Gastroesophageal sphincter (tissue), 4 donors: ENCODE measurements around the gene KIAA0930. TPM values are rescaled to one million over a fixed set of nuclear protein-coding genes. Genes with fewer than 3 reads are reported as not detected.

Source experiments
- ATAC-seq: fragments of 150-250 bp; one replicate; pipeline ENCODE4 v1.9.1; 2016; ENCODE audit warnings: mild to moderate bottlenecking, moderate library complexity
- H3K27ac ChIP-seq, 4 donors: fragments of 200-600 bp; sonication (generic) in 3 of 4; 1 replicate in 3 of 4; 2 replicates in 1 of 4; pipeline ENCODE4 v1.5.1; 2016 to 2019
- H3K27me3 ChIP-seq: fragments of 200-600 bp; sonication (generic); one replicate; pipeline ENCODE4 v1.5.1; 2019
- H3K36me3 ChIP-seq, 2 donors: fragments of 200-600 bp; sonication (generic); one replicate each; pipeline ENCODE4 v1.5.1; 2019; ENCODE audit warnings: control low read depth in 1 of 2
- H3K4me1 ChIP-seq, 3 donors: fragments of 200-600 bp; sonication (generic); 1 replicate in 2 of 3; 2 replicates in 1 of 3; pipeline ENCODE4 v1.5.1; 2016 to 2019; ENCODE audit warnings: control low read depth in 2 of 3
- H3K4me3 ChIP-seq, 2 donors: fragments of 200-600 bp; sonication (generic); one replicate each; pipeline ENCODE4 v1.5.1; 2019; ENCODE audit warnings: mild to moderate bottlenecking in 1 of 2, moderate library complexity in 1 of 2
- H3K9me3 ChIP-seq, 3 donors: fragments of 200-600 bp; sonication (generic); one replicate each; pipeline ENCODE4 v1.5.1; 2017 to 2019; ENCODE audit warnings: control low read depth in 2 of 3
- EP300 ChIP-seq: sonication (generic); formaldehyde crosslinking; IDR thresholded peaks from one replicate; pipeline ENCODE4 v1.6.1; 2017; ENCODE audit warnings: antibody characterized with exemption, mild to moderate bottlenecking
- POLR2A ChIP-seq, 2 donors: fragments of 450-650 bp; IDR thresholded peaks; one replicate each; pipeline ENCODE4 v1.6.1; 2017; ENCODE audit warnings: antibody characterized with exemption in 2 of 2, mild to moderate bottlenecking in 2 of 2, moderate library complexity in 1 of 2
- POLR2AphosphoS5 ChIP-seq: sonication (generic); formaldehyde crosslinking; IDR thresholded peaks from one replicate; pipeline ENCODE4 v1.6.1; 2017; ENCODE audit warnings: antibody characterized with exemption
- WGBS, 2 donors: methylation state at CpG; one replicate each; pipeline ENCODE4 v1.1.5; 2018; ENCODE audit warnings: low coverage in 1 of 2; 5-methylcytosine and 5-hydroxymethylcytosine counted together
- total RNA-seq, 4 donors: library from RNA; depleted of rRNA; stranded (reverse); fragments of >200 nt; gene quantifications; one replicate each; pipeline ENCODE4 v1.1.0, GENCODE V29; 2016
- TF ChIP-seq, protein P1 (sequence below), 4 experiments: fragments of 200-600 bp in 2 of 4; fragments of 450-650 bp in 2 of 4; sonication (generic) in 1 of 4; IDR thresholded peaks; one replicate each; pipeline ENCODE4 v1.5.1; 2017 to 2019; ENCODE audit warnings: antibody characterized with exemption in 4 of 4, mild to moderate bottlenecking in 2 of 4, moderate library complexity in 2 of 4

The KIAA0930 gene
- total RNA-seq, 4 donors from 2014 or later, result 26.1 to 54.2 (median 37.3) TPM

DNA sequence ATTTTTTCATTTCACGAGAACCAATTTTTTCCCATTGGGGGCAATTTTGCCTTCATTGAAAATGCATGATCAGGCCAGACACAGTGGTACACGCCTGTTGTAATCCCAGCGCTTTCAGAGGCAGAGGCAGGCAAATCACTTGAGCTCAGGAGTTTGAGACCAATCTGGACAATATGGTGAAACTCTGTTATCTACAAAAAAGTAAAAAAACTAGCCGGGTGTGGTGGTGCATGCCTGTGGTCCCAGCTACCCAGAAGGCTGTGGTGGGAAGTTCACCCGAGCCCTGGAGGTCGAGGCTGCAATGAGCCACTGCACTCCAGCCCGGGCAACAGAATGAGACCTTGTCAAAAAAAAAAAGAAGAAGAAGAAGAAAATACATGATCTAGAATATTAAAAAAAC is 24.8 kb upstream of the KIAA0930 start:
- Histone ChIP-seq H3K9me3 (no peaks in the 10 kb centered on the region), H3K4me1 (peaks cover 0 to 48% (median 18%) of the 10 kb centered on the region in 3 donors), H3K27ac (no peak overlapping the region), H3K27me3 (no peaks in the 10 kb centered on the region), H3K36me3 (no peaks in the 10 kb centered on the region), H3K4me3 (no peak overlapping the region)
- TF ChIP-seq, protein P1, sequence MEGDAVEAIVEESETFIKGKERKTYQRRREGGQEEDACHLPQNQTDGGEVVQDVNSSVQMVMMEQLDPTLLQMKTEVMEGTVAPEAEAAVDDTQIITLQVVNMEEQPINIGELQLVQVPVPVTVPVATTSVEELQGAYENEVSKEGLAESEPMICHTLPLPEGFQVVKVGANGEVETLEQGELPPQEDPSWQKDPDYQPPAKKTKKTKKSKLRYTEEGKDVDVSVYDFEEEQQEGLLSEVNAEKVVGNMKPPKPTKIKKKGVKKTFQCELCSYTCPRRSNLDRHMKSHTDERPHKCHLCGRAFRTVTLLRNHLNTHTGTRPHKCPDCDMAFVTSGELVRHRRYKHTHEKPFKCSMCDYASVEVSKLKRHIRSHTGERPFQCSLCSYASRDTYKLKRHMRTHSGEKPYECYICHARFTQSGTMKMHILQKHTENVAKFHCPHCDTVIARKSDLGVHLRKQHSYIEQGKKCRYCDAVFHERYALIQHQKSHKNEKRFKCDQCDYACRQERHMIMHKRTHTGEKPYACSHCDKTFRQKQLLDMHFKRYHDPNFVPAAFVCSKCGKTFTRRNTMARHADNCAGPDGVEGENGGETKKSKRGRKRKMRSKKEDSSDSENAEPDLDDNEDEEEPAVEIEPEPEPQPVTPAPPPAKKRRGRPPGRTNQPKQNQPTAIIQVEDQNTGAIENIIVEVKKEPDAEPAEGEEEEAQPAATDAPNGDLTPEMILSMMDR (IDR thresholded peaks at IDR 0.05), result no peak
- TF ChIP-seq POLR2AphosphoS5 (no peak), POLR2A (IDR thresholded peaks at IDR 0.05) (no peak), EP300 (no peak)
- 80 to 90% methylated on average over 2 to 7 of the region's 7 CpGs for WGBS, 2 donors
- no peak for ATAC-seq

DNA sequence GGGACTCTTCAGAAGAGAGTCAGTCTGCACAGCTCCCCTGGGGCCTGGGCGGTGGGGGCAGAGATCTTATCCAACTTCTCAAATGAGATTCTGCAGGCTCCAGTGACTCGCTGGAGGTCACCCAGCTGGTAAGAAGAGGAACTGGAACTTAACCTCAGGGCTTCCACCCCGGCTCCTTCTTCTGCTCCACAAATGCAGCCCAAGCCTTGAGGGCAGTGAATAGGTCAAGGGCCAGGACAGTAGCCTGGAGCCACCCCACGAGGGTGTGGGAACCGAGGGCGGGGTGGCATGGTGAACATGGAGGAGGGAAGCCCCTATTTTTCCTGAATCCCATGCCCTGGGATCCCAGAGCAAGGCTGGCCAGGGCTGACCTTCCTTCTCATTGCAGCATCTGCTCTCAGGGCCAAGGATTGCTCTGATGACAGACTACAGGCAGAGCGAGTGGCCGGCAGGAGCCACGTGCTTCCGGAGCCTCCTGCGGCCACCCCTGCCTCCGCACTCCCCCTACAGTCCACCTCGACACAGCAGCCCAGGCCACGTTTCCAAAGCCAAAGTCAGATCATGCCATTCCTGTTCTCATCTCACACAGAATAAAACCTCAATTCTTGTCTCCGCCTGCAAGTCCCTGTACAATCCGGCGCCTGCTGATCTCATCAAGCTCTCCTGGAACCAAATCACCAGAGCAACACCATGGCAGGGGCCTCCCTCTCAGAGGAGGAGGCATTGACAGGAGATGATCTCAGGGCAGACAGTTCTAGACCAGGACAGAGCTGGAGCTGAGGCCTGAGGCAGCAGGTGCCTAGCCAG is 23.0 kb upstream of the KIAA0930 start:
- H3K27ac ChIP-seq, result peak overlapping the region in 3 of 4 donors; percentile 31 to 62 (median 54)
- H3K9me3 ChIP-seq, result no peaks in the 10 kb centered on the region
- WGBS, 2 donors, result 10 to 36% methylated on average over 7 to 9 of the region's 17 CpGs
- peaks cover 0 to 31% (median 8%) of the 10 kb centered on the region in 3 donors for H3K4me1 ChIP-seq
- H3K27me3 ChIP-seq, result no peaks in the 10 kb centered on the region
- no peak overlapping the region for H3K4me3 ChIP-seq
- ATAC-seq, result peak; percentile 96
- no peaks in the 10 kb centered on the region for H3K36me3 ChIP-seq
- TF ChIP-seq, protein P1 (IDR thresholded peaks at IDR 0.05), result peak in 3 of 4 experiments; percentile 63 to 86 (median 78)
- TF ChIP-seq POLR2AphosphoS5 (peak; percentile 11), POLR2A (IDR thresholded peaks at IDR 0.05) (no peak)

- TF ChIP-seq, protein P1 (IDR thresholded peaks at IDR 0.05), result no peak
- no peak for TF ChIP-seq POLR2AphosphoS5
- TF ChIP-seq EP300, result no peak
- TF ChIP-seq POLR2A (IDR thresholded peaks at IDR 0.05), result no peak
- H3K36me3 ChIP-seq, result no peaks in the 10 kb centered on the region
- H3K27me3 ChIP-seq, result no peaks in the 10 kb centered on the region
- peak overlapping the region in 3 of 4 donors; percentile 11 to 54 (median 31) for H3K27ac ChIP-seq
- H3K4me1 ChIP-seq, result peaks cover 0 to 24% (median 8%) of the 10 kb centered on the region in 3 donors
- H3K9me3 ChIP-seq, result no peaks in the 10 kb centered on the region
- no peak overlapping the region for H3K4me3 ChIP-seq
- ATAC-seq, result no peak
- WGBS, 2 donors, result no CpG with 5 or more reads among the region's 14 CpGs
These were observed 22.3 kb upstream of the KIAA0930 start for GRCh38 chr22:45262931-45263462.

DNA sequence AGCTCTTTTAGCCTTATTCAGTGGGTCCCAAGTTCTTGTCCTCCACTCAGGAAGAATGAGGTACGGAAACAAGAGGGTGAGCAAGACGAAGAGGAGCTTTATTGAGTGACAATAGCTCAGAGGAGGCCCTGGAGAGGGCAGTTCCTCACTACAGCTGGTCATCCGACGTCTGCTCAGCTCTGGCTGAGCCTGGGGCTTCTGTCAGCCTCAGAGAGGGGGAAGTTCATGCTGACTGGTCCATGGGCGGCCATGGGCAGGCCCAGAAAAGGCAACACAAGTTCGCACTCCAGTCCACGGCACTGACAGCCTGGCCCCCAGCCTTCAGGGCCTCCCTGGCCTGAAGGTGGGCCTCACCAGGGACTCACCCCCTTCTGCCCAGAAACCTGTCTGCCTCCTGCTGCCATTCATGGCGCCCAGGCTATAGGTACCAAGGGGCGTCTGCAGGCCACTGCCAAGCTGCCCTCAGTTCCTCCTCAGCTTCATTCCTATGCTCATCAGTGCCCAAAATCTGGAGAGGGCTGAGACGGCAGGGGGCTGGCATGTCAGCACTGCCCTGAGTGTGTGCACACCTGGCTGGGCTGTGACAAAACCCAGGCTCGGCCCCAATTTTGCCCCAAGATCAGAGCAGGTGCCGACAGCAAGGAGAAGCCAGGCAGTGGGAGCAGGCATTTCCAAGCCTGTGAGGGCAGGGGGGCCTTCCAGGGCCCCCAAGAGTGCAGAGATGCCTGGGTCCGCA is 21.7 kb upstream of the KIAA0930 start:
- WGBS, 2 donors, result no CpG with 5 or more reads among the region's 13 CpGs

More for the DNA sequence above, 21.7 kb upstream of the KIAA0930 start:
- Histone ChIP-seq H3K9me3 (no peaks in the 10 kb centered on the region), H3K27me3 (no peaks in the 10 kb centered on the region), H3K36me3 (no peaks in the 10 kb centered on the region), H3K4me3 (no peak overlapping the region), H3K27ac (no peak overlapping the region), H3K4me1 (peaks cover 0 to 22% (median 8%) of the 10 kb centered on the region in 3 donors)
- no peak for TF ChIP-seq POLR2A (IDR thresholded peaks at IDR 0.05)
- TF ChIP-seq, protein P1 (IDR thresholded peaks at IDR 0.05), result no peak
- TF ChIP-seq EP300, result no peak
- no peak for ATAC-seq
